NB4 (cell line): ENCODE measurements around the gene OR2V1.

Source experiments
- CTCF ChIP-seq: IDR thresholded peaks from one replicate; pipeline ENCODE4 v1.5.1; 2012; ENCODE audit warnings: low read depth, low read length
- MAX ChIP-seq: IDR thresholded peaks from 2 replicates; pipeline ENCODE4 v1.6.1; 2011; ENCODE audit warnings: low read depth, low read length
- POLR2A ChIP-seq: IDR thresholded peaks from 2 replicates; pipeline ENCODE4 v1.6.1; 2011; ENCODE audit warnings: mild to moderate bottlenecking; ENCODE audit not compliant: insufficient read length; ENCODE audit errors: extremely low read depth

DNA sequence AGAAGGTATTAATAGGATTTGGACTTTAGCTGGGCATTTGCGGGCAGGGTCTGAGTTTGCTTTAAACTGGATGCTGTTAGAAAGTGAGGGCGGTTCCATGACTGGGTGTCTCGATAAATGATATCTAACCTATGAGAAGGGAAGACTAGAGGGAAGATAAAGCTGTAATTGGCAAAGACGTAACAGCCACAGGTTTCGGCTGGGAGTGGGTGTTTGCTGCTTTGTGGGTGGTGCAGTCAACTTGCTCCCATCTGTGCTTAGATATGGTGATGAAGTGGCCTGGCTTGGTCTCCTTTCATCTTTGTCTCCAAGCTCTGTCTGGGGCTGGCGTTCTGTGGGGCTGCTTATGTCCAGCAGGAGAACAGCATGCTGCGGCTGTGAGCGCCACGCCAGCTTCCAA is 23.3 kb downstream of the OR2V1 start:
- TF ChIP-seq MAX: no peak
- no peak for TF ChIP-seq CTCF
- no peak for TF ChIP-seq POLR2A
